ENCODE results near the gene MMP25. TPM values are rescaled to one million over a fixed set of nuclear protein-coding genes. Genes with fewer than 3 reads are reported as not detected.

Gene MMP25
- total RNA-seq, 1 experiment from 2014 or later = 0.51 TPM

DNA sequence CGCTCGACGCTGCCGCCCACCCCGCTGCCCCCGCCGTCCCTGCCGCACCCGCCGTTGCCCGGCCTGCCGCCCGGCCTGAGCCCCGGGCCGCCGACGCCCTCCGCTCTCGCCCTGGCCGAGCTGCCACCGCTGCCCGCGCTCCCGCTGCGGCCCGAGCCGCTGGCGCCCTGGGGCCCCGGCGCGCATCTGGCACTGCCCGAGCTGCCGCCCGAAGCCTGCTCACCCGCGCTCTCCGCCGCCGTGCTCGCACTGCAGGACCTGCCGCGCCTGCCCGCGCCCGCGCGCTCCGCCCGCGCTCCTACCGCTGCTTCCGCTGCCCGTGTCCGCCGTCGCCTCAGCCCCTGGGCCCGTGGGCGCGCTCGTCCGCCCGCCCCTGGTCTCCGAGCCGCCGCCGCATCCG is 42.0 kb upstream of the MMP25 start:
- Histone ChIP-seq H2AFZ (ENCODE audit: low read length) (no peak overlapping the region), H4K20me1 (ENCODE audit: low read length) (no peaks in the 10 kb centered on the region), H3K79me2 (ENCODE audit: low read length) (0 out of 2 replicates have a peak, but pooled peaks cover 3% of the 10 kb centered on the region), H3K4me3 (ENCODE audit: low read length) (no peak overlapping the region), H3K27ac (ENCODE audit: low read length) (no peak overlapping the region), H3K36me3 (ENCODE audit: low read depth, low read length) (no peaks in the 10 kb centered on the region), H3K9me2 (replicated peaks; ENCODE audit: low read length) (no peaks in the 10 kb centered on the region), H3K4me1 (ENCODE audit: insufficient read depth, low read length) (peaks cover 14% of the 10 kb centered on the region), H3K9me3 (ENCODE audit: low read length) (no peaks in the 10 kb centered on the region), H3K4me2 (ENCODE audit: low read length) (no peak overlapping the region), H3K9ac (ENCODE audit: low read length) (no peak overlapping the region), H3K27me3 (ENCODE audit: low read length) (no peaks in the 10 kb centered on the region), H3F3A (ENCODE audit: low read length, unreplicated experiment) (no peaks in the 10 kb centered on the region)
- ChIA-PET POLR2A (ENCODE audit: unreplicated experiment) (interaction anchor here (0.6 to 1.2 kb wide), 2 partner anchors 16 to 1042 kb away, joined by 3 to 5 read pairs; partner anchors contain the start of gene TNFRSF12A), CTCF (interaction anchor here (0.9 to 1.5 kb wide), 2 partner anchors 24 to 28 kb away, joined by 3 to 14 read pairs; no protein-coding TSS in a partner anchor)
- peak; percentile 35 for ATAC-seq
- no TSS peak for BruUV-seq (replicated peaks)
- TF ChIP-seq, protein P1, sequence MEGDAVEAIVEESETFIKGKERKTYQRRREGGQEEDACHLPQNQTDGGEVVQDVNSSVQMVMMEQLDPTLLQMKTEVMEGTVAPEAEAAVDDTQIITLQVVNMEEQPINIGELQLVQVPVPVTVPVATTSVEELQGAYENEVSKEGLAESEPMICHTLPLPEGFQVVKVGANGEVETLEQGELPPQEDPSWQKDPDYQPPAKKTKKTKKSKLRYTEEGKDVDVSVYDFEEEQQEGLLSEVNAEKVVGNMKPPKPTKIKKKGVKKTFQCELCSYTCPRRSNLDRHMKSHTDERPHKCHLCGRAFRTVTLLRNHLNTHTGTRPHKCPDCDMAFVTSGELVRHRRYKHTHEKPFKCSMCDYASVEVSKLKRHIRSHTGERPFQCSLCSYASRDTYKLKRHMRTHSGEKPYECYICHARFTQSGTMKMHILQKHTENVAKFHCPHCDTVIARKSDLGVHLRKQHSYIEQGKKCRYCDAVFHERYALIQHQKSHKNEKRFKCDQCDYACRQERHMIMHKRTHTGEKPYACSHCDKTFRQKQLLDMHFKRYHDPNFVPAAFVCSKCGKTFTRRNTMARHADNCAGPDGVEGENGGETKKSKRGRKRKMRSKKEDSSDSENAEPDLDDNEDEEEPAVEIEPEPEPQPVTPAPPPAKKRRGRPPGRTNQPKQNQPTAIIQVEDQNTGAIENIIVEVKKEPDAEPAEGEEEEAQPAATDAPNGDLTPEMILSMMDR (conservative IDR thresholded peaks at IDR 0.05; ENCODE audit: low read depth, low read length) = no peak
- no peak for TF ChIP-seq EZH2phosphoT487 (IDR thresholded peaks at IDR 0.05; ENCODE audit: borderline replicate concordance, low read length)
- intact Hi-C loops (cut with micrococcal nuclease) = loop anchor here (2.0 kb wide), 1 partner anchor 24 kb away; no protein-coding TSS in a partner anchor
- no peak for DNase-seq

DNA sequence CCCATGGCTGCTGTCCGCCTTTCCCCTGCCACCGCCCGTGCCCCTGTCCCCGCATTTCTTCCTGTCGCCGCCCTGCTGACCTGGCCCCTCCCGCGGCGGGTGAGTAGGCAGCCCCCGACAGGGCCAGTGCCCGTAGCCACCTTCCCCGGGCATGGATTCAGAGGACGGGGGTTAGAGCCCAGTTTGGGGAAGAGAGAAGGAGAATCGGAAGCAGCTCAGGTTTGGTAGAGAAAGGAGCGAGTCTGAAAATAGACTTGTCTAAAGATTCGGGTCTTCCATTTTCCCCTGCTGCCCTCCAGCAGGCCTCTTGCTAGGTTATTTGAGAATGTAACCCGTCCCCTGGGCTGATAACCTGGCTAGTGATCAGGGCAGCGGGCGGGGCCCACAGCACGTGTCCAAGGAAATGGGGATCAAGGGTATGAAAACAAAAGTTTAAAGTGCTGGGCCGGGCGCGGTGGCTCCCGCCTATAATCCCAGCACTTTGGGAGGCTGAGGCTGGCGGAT is 41.5 kb upstream of the MMP25 start:
- ChIA-PET POLR2A (ENCODE audit: unreplicated experiment) (interaction anchor here (0.6 kb wide), 1 partner anchor 1040 kb away, joined by 5 read pairs; the partner anchor contains the start of gene RPS2), CTCF (interaction anchor here (0.6 to 1.5 kb wide), 2 partner anchors 23 to 24 kb away, joined by 3 to 14 read pairs; no protein-coding TSS in a partner anchor)
- Histone ChIP-seq H3K9me3 (ENCODE audit: low read length) (no peaks in the 10 kb centered on the region), H3K4me3 (ENCODE audit: low read length) (peak overlapping the region; percentile 86), H4K20me1 (ENCODE audit: low read length) (no peaks in the 10 kb centered on the region), H3K36me3 (ENCODE audit: low read depth, low read length) (no peaks in the 10 kb centered on the region), H3K79me2 (ENCODE audit: low read length) (0 out of 2 replicates have a peak, but pooled peaks cover 3% of the 10 kb centered on the region), H3K4me2 (ENCODE audit: low read length) (peak overlapping the region; percentile 94), H3K27me3 (ENCODE audit: low read length) (no peaks in the 10 kb centered on the region), H3F3A (ENCODE audit: low read length, unreplicated experiment) (no peaks in the 10 kb centered on the region), H3K9ac (ENCODE audit: low read length) (peak overlapping the region; percentile 48), H3K27ac (ENCODE audit: low read length) (peak overlapping the region; percentile 45), H2AFZ (ENCODE audit: low read length) (peak overlapping the region; percentile 84), H3K4me1 (ENCODE audit: insufficient read depth, low read length) (peaks cover 19% of the 10 kb centered on the region), H3K9me2 (replicated peaks; ENCODE audit: low read length) (no peaks in the 10 kb centered on the region)
- peak; percentile 12; the same call in 1 of the 2 replicates for ATAC-seq
- peak; percentile 38 for DNase-seq
- no peak for TF ChIP-seq EZH2phosphoT487 (IDR thresholded peaks at IDR 0.05; ENCODE audit: borderline replicate concordance, low read length)
- TF ChIP-seq EZH2 (IDR thresholded peaks at IDR 0.05; ENCODE audit: low read length, unreplicated experiment) = no peak
- TF ChIP-seq, protein P1 (conservative IDR thresholded peaks at IDR 0.05; ENCODE audit: low read depth, low read length) = no peak
- intact Hi-C loops (cut with micrococcal nuclease) = loop anchor here (2.0 kb wide), 1 partner anchor 24 kb away; no protein-coding TSS in a partner anchor
- BruUV-seq (replicated peaks) = TSS peak; percentile 64

Data from PC-3 (cell line).